CD4-positive, alpha-beta T cell (primary cell): ENCODE results near the gene UNC5B. TPM values are rescaled to one million over a fixed set of nuclear protein-coding genes. Genes with fewer than 3 reads are reported as not detected.

ENCODE experiments used
- ATAC-seq: fragments of 200-7000 bp; cut with Tn5 transposase; one replicate; pipeline ENCODE4 v1.10.0; 2022; ENCODE audit warnings: mild to moderate bottlenecking; ENCODE audit not compliant: poor library complexity
- CTCF ChIA-PET: fragments of 350-600 bp; sonication (Branson Sonifier 250); formaldehyde crosslinking; loops from one replicate; lab custom pipeline; 2021; ENCODE audit warnings: antibody characterized with exemption, inconsistent platforms; lab: Charles Lee
- POLR2A ChIA-PET: fragments of 350-600 bp; sonication (Branson Sonifier 250); formaldehyde crosslinking; loops from one replicate; lab custom pipeline; 2021; ENCODE audit warnings: antibody characterized with exemption, inconsistent platforms; lab: Charles Lee
- DNase-seq, 14 experiments: peaks; one replicate each; pipeline ENCODE4 v3.0.0-alpha.2; 2013 to 2020; ENCODE audit warnings: mixed read lengths in 2 of 14
- H3K27ac ChIP-seq, 2 donors: one replicate each; pipeline versions ENCODE4 v1.5.1 to v1.7.0; 2013; ENCODE audit warnings: low read length in 2 of 2, low read depth in 1 of 2, mild to moderate bottlenecking in 1 of 2
- H3K27me3 ChIP-seq, 2 experiments: 1 replicate in 1 of 2; 2 replicates in 1 of 2; pipeline versions ENCODE4 v1.6.1 to v1.7.0; 2013; ENCODE audit warnings: low read length in 2 of 2, control low read depth in 1 of 2, mild to moderate bottlenecking in 1 of 2, moderate library complexity in 1 of 2; ENCODE audit not compliant: insufficient read depth in 2 of 2, control insufficient read depth in 1 of 2
- H3K36me3 ChIP-seq: one replicate; pipeline ENCODE4 v1.6.1; 2013; ENCODE audit warnings: low read length, control low read depth; ENCODE audit not compliant: insufficient read depth
- H3K4me1 ChIP-seq: one replicate; pipeline ENCODE4 v1.6.1; 2013; ENCODE audit warnings: low read length, control low read depth; ENCODE audit not compliant: insufficient read depth
- H3K4me3 ChIP-seq: one replicate; pipeline ENCODE4 v1.5.1; 2013; ENCODE audit warnings: mild to moderate bottlenecking, low read length, moderate library complexity
- H3K9me3 ChIP-seq, 2 experiments: 1 replicate in 1 of 2; 2 replicates in 1 of 2; pipeline versions ENCODE4 v1.6.1 to v1.7.0; 2013; ENCODE audit warnings: low read length in 2 of 2, mild to moderate bottlenecking in 2 of 2, control low read depth in 1 of 2, moderate library complexity in 1 of 2; ENCODE audit not compliant: control insufficient read depth in 1 of 2, insufficient read depth in 1 of 2
- H3K27ac Mint-ChIP-seq: one replicate; pipeline ENCODE4 v1.8.0; 2020; ENCODE audit warnings: mixed read lengths
- H3K27me3 Mint-ChIP-seq: one replicate; pipeline ENCODE4 v1.8.0; 2021; ENCODE audit warnings: mixed read lengths
- H3K36me3 Mint-ChIP-seq: one replicate; pipeline ENCODE4 v1.8.0; 2021; ENCODE audit warnings: low read depth, mixed read lengths
- H3K4me1 Mint-ChIP-seq: one replicate; pipeline ENCODE4 v1.8.0; 2021; ENCODE audit warnings: low read depth, mixed read lengths
- H3K4me3 Mint-ChIP-seq: one replicate; pipeline ENCODE4 v1.8.0; 2020; ENCODE audit warnings: mild to moderate bottlenecking, mixed read lengths
- H3K9me3 Mint-ChIP-seq: one replicate; pipeline ENCODE4 v1.8.0; 2020; ENCODE audit warnings: mixed read lengths
- CTCF ChIP-seq: fragments of 200-600 bp; IDR thresholded peaks from one replicate; pipeline ENCODE4 v1.8.0; 2022; ENCODE audit warnings: antibody characterized with exemption, mild to moderate bottlenecking
- intact Hi-C, 2 experiments: fragments of 100-400 bp; cut with DNase I in 1 of 2; cut with micrococcal nuclease in 1 of 2; formaldehyde crosslinking; loops; one replicate each; pipeline versions ENCODE4 v1.15.1 to v1.9.0; 2023 to 2025; cut with DNase I, micrococcal nuclease
- total RNA-seq, 174 experiments: library from RNA in 2 of 174; stranded (reverse) in 2 of 174; gene quantifications; one replicate each; pipeline ENCODE4 v1.2.3 and lab custom pipeline; 2021 to 2026

Gene UNC5B
- total RNA-seq, 2 experiments from 2014 or later, result 0.03 TPM; not detected in 1

GRCh38 chr10:71255808-71256660, 43.7 kb downstream of the UNC5B start:
- POLR2A ChIA-PET, result no interaction called here

GRCh38 chr10:71256661-71257318, 44.4 kb downstream of the UNC5B start:
- DNase-seq (no peak), ATAC-seq (no peak)
- Histone ChIP-seq H3K4me3 (no peak overlapping the region), H3K9me3 (no peaks in the 10 kb centered on the region), H3K27me3 (peaks cover 0 to 2% of the 10 kb centered on the region in 2 experiments), H3K4me1 (no peaks in the 10 kb centered on the region), H3K36me3 (no peaks in the 10 kb centered on the region), H3K27ac (no peak overlapping the region)
- no peaks in the 10 kb centered on the region for H3K36me3 Mint-ChIP-seq
- TF ChIP-seq CTCF, result no peak
- ChIA-PET CTCF (no interaction called here), POLR2A (no interaction called here)
- intact Hi-C loops, result no loop called here
- H3K4me3 Mint-ChIP-seq, result no peak overlapping the region
- H3K4me1 Mint-ChIP-seq, result no peaks in the 10 kb centered on the region
- H3K9me3 Mint-ChIP-seq, result no peaks in the 10 kb centered on the region
- H3K27ac Mint-ChIP-seq, result no peak overlapping the region
- H3K27me3 Mint-ChIP-seq, result no peaks in the 10 kb centered on the region

More at GRCh38 chr10:71255808-71256660, 43.7 kb downstream of the UNC5B start:
- peaks cover 0 to 2% of the 10 kb centered on the region in 2 experiments for H3K27me3 ChIP-seq
- DNase-seq (no peak), ATAC-seq (no peak)
- H3K36me3 ChIP-seq, result no peaks in the 10 kb centered on the region
- H3K4me3 Mint-ChIP-seq, result no peak overlapping the region
- no peak overlapping the region for H3K4me3 ChIP-seq
- CTCF ChIA-PET, result no interaction called here
- no peaks in the 10 kb centered on the region for H3K4me1 Mint-ChIP-seq
- H3K9me3 Mint-ChIP-seq, result no peaks in the 10 kb centered on the region
- no peak for TF ChIP-seq CTCF
- H3K27ac Mint-ChIP-seq, result no peak overlapping the region
- no peaks in the 10 kb centered on the region for H3K4me1 ChIP-seq
- intact Hi-C loops, result no loop called here
- H3K27ac ChIP-seq, result no peak overlapping the region
- no peaks in the 10 kb centered on the region for H3K36me3 Mint-ChIP-seq
- H3K27me3 Mint-ChIP-seq, result no peaks in the 10 kb centered on the region
- no peaks in the 10 kb centered on the region for H3K9me3 ChIP-seq

GRCh38 chr10:71257319-71257997, 45.1 kb downstream of the UNC5B start:
- no peak for ATAC-seq
- no peaks in the 10 kb centered on the region for H3K36me3 ChIP-seq
- peaks cover 0 to 2% of the 10 kb centered on the region in 2 experiments for H3K27me3 ChIP-seq
- CTCF ChIA-PET, result no interaction called here
- no peak overlapping the region for H3K4me3 ChIP-seq
- Mint-ChIP-seq H3K36me3 (no peaks in the 10 kb centered on the region), H3K27me3 (no peaks in the 10 kb centered on the region), H3K27ac (no peak overlapping the region), H3K9me3 (no peaks in the 10 kb centered on the region), H3K4me1 (no peaks in the 10 kb centered on the region), H3K4me3 (no peak overlapping the region)
- no peaks in the 10 kb centered on the region for H3K4me1 ChIP-seq
- H3K27ac ChIP-seq, result no peak overlapping the region
- DNase-seq, result no peak
- POLR2A ChIA-PET, result no interaction called here
- intact Hi-C loops, result no loop called here
- no peak for TF ChIP-seq CTCF
- no peaks in the 10 kb centered on the region for H3K9me3 ChIP-seq
